ENCODE measurements around the gene NAA80. TPM values are rescaled to one million over a fixed set of nuclear protein-coding genes. Genes with fewer than 3 reads are reported as not detected.

Gene NAA80
- polyA plus RNA-seq, 6 donors from 2014 or later, result 9.0 to 15.5 (median 11.6) TPM

GRCh38 chr3:50324351-50325112 is 25.3 kb upstream of the NAA80 start:
- H3K27me3 Mint-ChIP-seq, result no peaks in the 10 kb centered on the region
- peak overlapping the region in 3 of 6 donors; percentile 39 to 78 (median 72) for H3K27ac Mint-ChIP-seq
- peaks cover 25 to 52% (median 46%) of the 10 kb centered on the region in 3 donors for H3K4me1 Mint-ChIP-seq
- no peaks in the 10 kb centered on the region for H3K36me3 Mint-ChIP-seq
- no peaks in the 10 kb centered on the region for H3K9me3 Mint-ChIP-seq
- DNase-seq, result peak; percentile 60
- peak overlapping the region in 3 of 8 donors; percentile 29 to 89 (median 50) for H3K4me3 Mint-ChIP-seq
- peak in 1 of 2 donors; percentile 10 for ATAC-seq (ENCODE audit: low read depth in 2 of 2)

GRCh38 chr3:50323614-50324199 is 24.5 kb upstream of the NAA80 start:
- Mint-ChIP-seq H3K4me3 (peak overlapping the region in 1 of 8 donors; percentile 87), H3K9me3 (no peaks in the 10 kb centered on the region), H3K36me3 (no peaks in the 10 kb centered on the region), H3K4me1 (peaks cover 33 to 58% (median 49%) of the 10 kb centered on the region in 3 donors), H3K27me3 (no peaks in the 10 kb centered on the region), H3K27ac (peak overlapping the region in 3 of 6 donors; percentile 27 to 69 (median 47))
- no peak for ATAC-seq (ENCODE audit: low read depth in 2 of 2)
- no peak for DNase-seq

DNA sequence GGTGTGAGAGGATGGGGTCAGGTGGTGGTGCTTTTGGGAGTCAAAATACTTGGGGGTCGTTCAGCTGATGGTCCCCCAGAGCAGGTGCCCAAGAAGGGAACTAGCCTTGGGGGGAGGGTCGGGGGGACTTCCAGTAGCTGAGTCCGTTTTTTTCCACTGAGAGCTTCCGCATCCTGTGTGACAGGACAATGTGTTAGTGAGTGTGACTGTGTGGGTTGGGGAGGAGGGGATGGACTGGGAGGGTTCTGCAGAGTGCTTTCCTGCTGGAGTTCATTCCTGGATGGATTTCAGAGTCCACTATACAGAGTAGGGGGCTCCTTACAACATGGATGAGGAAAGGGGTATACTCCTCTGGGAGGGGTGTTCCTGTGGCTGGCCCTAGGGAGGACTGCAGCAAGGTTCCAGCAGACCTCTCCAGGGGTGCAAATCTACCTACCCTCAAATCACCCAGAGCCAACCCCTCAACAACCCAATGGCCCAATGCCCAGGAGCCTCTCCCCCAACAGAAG is 23.9 kb upstream of the NAA80 start:
- Mint-ChIP-seq H3K27me3 (no peaks in the 10 kb centered on the region), H3K36me3 (no peaks in the 10 kb centered on the region), H3K4me3 (peak overlapping the region; percentile 15 to 88 (median 64)), H3K4me1 (peaks cover 36 to 57% (median 51%) of the 10 kb centered on the region in 3 donors), H3K9me3 (no peaks in the 10 kb centered on the region), H3K27ac (peak overlapping the region in 3 of 6 donors; percentile 57 to 69 (median 66))
- DNase-seq, result no peak
- ATAC-seq (ENCODE audit: low read depth in 2 of 2), result no peak

DNA sequence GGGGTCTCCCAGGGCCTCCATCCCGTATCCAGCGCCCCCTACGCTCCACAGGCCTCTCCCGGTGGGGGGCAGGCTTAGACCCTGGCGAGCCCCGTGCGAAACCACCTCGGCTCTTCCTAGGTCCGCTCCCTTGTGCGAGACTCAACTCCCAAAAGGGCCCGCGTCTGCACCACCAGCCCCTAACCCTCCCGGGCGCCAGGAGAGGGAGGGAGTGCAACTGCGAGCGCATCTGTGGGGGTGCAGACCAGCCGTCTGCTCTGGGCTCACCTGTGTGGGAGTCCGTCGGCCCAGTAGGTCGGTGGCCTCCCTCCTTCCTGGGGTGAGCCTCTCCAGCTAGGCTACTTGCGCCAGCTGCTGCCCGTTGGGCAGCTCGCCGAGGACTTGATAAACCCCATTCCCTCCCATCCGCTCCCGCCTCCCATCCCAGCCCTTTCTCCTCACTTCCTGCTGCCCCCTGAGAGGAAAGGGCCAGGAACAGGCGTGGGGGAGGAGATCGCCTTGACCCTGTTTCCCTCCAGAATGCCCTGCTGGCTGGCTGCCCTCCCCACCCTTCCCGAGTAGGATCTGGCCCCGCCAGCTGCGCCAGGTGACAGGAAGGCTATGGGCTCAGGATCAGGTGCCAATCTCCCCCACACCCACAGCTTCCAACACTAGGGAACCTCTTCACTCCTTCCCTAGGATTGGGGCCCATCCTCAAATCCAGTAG is 23.3 kb upstream of the NAA80 start, which contains the start of gene HYAL2:
Gene HYAL2 (minus strand): TSS at position 360 of the 706 bp plus-strand sequence. CDS start 2,256 bp downstream, outside the sequence.
- H3K4me1 Mint-ChIP-seq, result peaks cover 33 to 57% (median 50%) of the 10 kb centered on the region in 3 donors
- H3K9me3 Mint-ChIP-seq, result no peaks in the 10 kb centered on the region
- ATAC-seq (ENCODE audit: low read depth in 2 of 2) (no peak), DNase-seq (no peak)
- H3K36me3 Mint-ChIP-seq, result no peaks in the 10 kb centered on the region
- H3K27ac Mint-ChIP-seq, result peak within 1 kb of the TSS; percentile 92 to 98 (median 96)
- H3K4me3 Mint-ChIP-seq, result peak within 1 kb of the TSS; percentile 87 to 95 (median 88)
- H3K27me3 Mint-ChIP-seq, result no peaks in the 10 kb centered on the region

GRCh38 chr3:50322115-50322385 is 22.8 kb upstream of the NAA80 start:
- Mint-ChIP-seq H3K27ac (peak overlapping the region in 3 of 6 donors; percentile 67 to 97 (median 95)), H3K27me3 (no peaks in the 10 kb centered on the region), H3K36me3 (no peaks in the 10 kb centered on the region), H3K4me1 (peaks cover 32 to 52% (median 50%) of the 10 kb centered on the region in 3 donors), H3K9me3 (no peaks in the 10 kb centered on the region), H3K4me3 (peak overlapping the region in 6 of 8 donors; percentile 87 to 91 (median 88))
- DNase-seq (no peak), ATAC-seq (ENCODE audit: low read depth in 2 of 2) (no peak)

DNA sequence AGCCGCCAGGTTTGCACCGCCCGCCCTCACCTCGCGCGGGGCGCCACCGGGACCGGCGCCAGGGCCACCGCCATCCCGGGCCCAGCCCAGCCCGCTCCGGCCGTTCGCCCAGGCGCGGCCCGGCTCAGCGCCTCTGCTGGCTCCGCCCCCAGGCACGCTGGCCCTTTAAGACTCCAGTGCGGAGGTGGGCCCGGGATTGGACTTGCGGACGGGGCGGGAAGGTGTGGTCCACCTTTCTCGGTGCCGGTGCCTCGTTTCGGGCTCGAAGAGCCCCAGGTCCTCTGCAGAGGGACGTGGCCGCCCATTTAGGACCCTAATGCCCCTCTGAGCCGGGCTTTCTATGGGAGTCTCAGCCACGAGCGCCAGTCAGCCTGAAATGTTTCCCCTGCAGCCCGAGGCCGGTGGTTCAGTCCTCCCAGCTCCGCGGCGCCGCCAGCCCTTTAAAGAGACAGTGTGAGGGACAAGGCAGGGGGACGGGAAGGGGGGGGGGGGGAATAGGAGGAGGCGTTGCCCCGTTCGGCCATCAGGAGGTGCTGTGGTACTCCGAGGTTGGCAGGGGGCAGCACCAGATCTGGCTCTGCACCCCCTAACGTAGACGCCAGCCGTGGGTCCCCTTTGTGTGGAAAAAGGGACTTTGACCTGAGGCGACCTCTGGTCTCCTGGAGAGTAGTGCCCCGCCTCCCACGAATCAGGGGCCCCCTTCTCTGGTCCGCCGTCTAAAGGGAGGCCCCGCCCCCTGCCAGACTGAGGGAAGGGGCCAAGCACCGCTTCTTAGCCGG is 22.3 kb upstream of the NAA80 start:
- ATAC-seq (ENCODE audit: low read depth in 2 of 2), result peak; percentile 81 to 84
- H3K27ac Mint-ChIP-seq, result peak overlapping the region; percentile 92 to 98 (median 96)
- peaks cover 31 to 47% (median 45%) of the 10 kb centered on the region in 3 donors for H3K4me1 Mint-ChIP-seq
- no peaks in the 10 kb centered on the region for H3K9me3 Mint-ChIP-seq
- no peaks in the 10 kb centered on the region for H3K36me3 Mint-ChIP-seq
- no peaks in the 10 kb centered on the region for H3K27me3 Mint-ChIP-seq
- peak overlapping the region; percentile 87 to 95 (median 88) for H3K4me3 Mint-ChIP-seq
- DNase-seq, result peak; percentile 86

- DNase-seq, result no peak
- H3K4me3 Mint-ChIP-seq, result peak overlapping the region; percentile 82 to 97 (median 94)
- no peaks in the 10 kb centered on the region for H3K27me3 Mint-ChIP-seq
- no peaks in the 10 kb centered on the region for H3K36me3 Mint-ChIP-seq
- peaks cover 34 to 47% (median 40%) of the 10 kb centered on the region in 3 donors for H3K4me1 Mint-ChIP-seq
- H3K9me3 Mint-ChIP-seq, result no peaks in the 10 kb centered on the region
- H3K27ac Mint-ChIP-seq, result peak overlapping the region in 4 of 6 donors; percentile 88 to 94 (median 92)
- peak; percentile 63 to 66 for ATAC-seq (ENCODE audit: low read depth in 2 of 2)
Observed at GRCh38 chr3:50320853-50321335, 21.7 kb upstream of the NAA80 start.

DNA sequence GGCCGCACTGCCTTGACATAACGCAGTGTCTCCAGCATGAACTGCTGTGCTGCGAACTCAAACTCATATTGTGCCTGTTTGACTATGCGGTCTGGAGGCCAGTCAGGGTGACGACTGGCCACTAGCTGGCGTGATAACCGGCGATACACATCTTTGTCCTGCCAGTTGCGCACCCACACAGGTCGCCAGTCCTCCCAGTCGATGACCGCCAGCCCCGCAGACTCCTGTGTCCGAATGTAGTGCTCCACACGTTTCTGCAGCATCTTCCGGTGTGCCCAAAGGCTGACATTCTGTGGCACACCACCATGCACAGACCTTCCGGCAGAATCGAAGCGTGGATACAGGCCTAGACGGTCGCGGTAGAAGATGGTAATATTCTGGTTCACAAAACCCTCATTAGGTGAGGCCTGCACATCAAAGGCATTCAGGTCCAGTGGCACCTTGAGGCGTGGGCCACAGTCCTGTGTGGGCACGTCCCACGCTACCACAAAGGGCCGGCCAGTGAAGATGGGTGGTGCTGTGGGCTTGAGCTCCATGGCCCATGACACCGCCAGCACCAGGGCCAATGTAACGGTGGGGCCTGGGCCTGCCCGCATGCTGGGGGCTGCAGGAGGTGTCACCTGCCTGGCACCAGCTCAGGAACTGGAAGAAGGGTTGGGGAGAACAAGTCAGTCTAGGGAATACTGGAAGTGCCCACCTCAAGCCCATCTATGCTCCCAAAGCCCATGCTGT is 20.9 kb upstream of the NAA80 start:
- Mint-ChIP-seq H3K9me3 (no peaks in the 10 kb centered on the region), H3K4me3 (peak overlapping the region; percentile 82 to 97 (median 94)), H3K27ac (peak overlapping the region in 3 of 6 donors; percentile 54 to 92 (median 70)), H3K27me3 (no peaks in the 10 kb centered on the region), H3K36me3 (no peaks in the 10 kb centered on the region), H3K4me1 (peaks cover 33 to 45% (median 34%) of the 10 kb centered on the region in 3 donors)
- ATAC-seq (ENCODE audit: low read depth in 2 of 2) (no peak), DNase-seq (no peak)

- Mint-ChIP-seq H3K27ac (peak overlapping the region in 2 of 6 donors; percentile 54 to 81), H3K36me3 (no peaks in the 10 kb centered on the region), H3K4me1 (peaks cover 26 to 38% (median 27%) of the 10 kb centered on the region in 3 donors), H3K9me3 (no peaks in the 10 kb centered on the region), H3K27me3 (no peaks in the 10 kb centered on the region), H3K4me3 (peak overlapping the region in 7 of 8 donors; percentile 10 to 97 (median 55))
- no peak for ATAC-seq (ENCODE audit: low read depth in 2 of 2)
- DNase-seq, result no peak
Observed at GRCh38 chr3:50319181-50319893, 20.1 kb upstream of the NAA80 start.

DNA sequence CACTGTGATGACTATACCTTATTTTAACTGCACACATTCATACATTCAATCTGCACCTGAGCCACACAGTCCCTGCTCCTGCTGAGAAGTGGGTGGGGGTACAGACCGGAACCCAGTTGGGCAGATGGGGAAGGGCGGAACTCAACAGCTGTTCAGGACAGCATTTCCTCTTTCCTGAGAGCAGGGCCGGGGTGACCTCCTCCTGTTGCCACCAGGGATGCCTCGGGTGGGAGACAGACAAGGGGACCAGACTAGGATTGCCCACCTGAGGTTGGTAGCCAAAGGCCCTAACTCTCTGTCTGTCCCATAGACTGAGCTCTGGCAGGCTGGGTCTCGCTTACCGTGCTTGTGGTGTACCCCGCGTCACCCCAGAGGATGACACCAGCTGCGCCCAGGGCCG is 19.4 kb upstream of the NAA80 start:
- H3K9me3 Mint-ChIP-seq, result no peaks in the 10 kb centered on the region
- H3K4me1 Mint-ChIP-seq, result peaks cover 26 to 40% (median 27%) of the 10 kb centered on the region in 3 donors
- DNase-seq (no peak), ATAC-seq (ENCODE audit: low read depth in 2 of 2) (no peak)
- H3K4me3 Mint-ChIP-seq, result peak overlapping the region in 7 of 8 donors; percentile 12 to 97 (median 52)
- no peaks in the 10 kb centered on the region for H3K36me3 Mint-ChIP-seq
- no peaks in the 10 kb centered on the region for H3K27me3 Mint-ChIP-seq
- H3K27ac Mint-ChIP-seq, result no peak overlapping the region

DNA sequence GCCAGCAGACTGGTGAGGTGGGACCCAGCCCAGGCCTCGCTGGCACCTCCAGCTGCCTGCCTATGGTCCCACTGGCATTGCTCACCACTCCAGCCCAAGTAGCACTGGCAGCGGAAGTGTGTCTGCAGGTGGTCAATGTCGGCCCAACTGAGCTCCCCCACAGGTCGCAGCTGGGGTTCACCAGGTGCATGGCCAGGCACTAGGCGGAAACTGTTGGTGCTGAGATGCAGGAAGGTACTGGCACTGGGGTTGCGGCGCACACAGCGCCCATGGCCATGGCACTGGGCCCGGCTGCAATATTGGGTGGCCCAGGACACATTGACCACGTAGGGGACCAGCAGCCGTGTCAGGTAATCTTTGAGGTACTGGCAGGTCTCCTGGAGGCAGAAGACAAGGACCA is 19.0 kb upstream of the NAA80 start:
- H3K27ac Mint-ChIP-seq, result no peak overlapping the region
- peak overlapping the region in 1 of 8 donors; percentile 97 for H3K4me3 Mint-ChIP-seq
- no peak for DNase-seq
- no peak for ATAC-seq (ENCODE audit: low read depth in 2 of 2)
- H3K36me3 Mint-ChIP-seq, result no peaks in the 10 kb centered on the region
- H3K4me1 Mint-ChIP-seq, result peaks cover 26 to 36% (median 26%) of the 10 kb centered on the region in 3 donors
- H3K9me3 Mint-ChIP-seq, result no peaks in the 10 kb centered on the region
- no peaks in the 10 kb centered on the region for H3K27me3 Mint-ChIP-seq

Data from naive B cell (primary cell).